HFFc6 (cell line): ENCODE measurements around the gene MUC5B. TPM values are rescaled to one million over a fixed set of nuclear protein-coding genes. Genes with fewer than 3 reads are reported as not detected.
"Not testable (repeated sequence)": the region's sequence is repeated elsewhere in the genome, so short reads cannot be mapped to it uniquely, and the experiment has no call there.

Source experiments
- DNase-seq: peaks from one replicate; pipeline ENCODE4 v3.0.0-alpha.2; 2018
- H3K27ac Mint-ChIP-seq: 2 replicates; pipeline ENCODE4 v1.8.0; 2020; ENCODE audit warnings: mild to moderate bottlenecking, mixed read lengths
- H3K27me3 Mint-ChIP-seq: 2 replicates; pipeline ENCODE4 v1.8.0; 2021; ENCODE audit warnings: mild to moderate bottlenecking, moderate library complexity, mixed read lengths; ENCODE audit not compliant: insufficient read depth
- H3K36me3 Mint-ChIP-seq: 2 replicates; pipeline ENCODE4 v1.8.0; 2021; ENCODE audit warnings: low read depth, mixed read lengths
- H3K4me1 Mint-ChIP-seq: 2 replicates; pipeline ENCODE4 v1.8.0; 2020; ENCODE audit warnings: low read depth, mixed read lengths
- H3K4me3 Mint-ChIP-seq: 2 replicates; pipeline ENCODE4 v1.8.0; 2020; ENCODE audit warnings: mild to moderate bottlenecking, moderate library complexity, mixed read lengths
- H3K9me3 Mint-ChIP-seq: 2 replicates; pipeline ENCODE4 v1.8.0; 2020; ENCODE audit warnings: mild to moderate bottlenecking, mixed read lengths
- CTCF ChIP-seq: fragments of 200-600 bp; sonication (generic); IDR thresholded peaks from 2 replicates; pipeline ENCODE4 v1.5.0; 2021; ENCODE audit warnings: antibody characterized with exemption, mild to moderate bottlenecking
- total RNA-seq, 6 experiments: library from RNA; stranded (reverse); fragmentation: NEBNext Ultra II Directional; extraction: Animal tissue kit (Norgen Biotek cat#: 25700); gene quantifications; 2 replicates in 1 of 6; 3 replicates in 5 of 6; pipeline ENCODE4 v1.2.3, GENCODE V29; 2021

MUC5B gene
- total RNA-seq, 6 experiments from 2014 or later, result not detected

GRCh38 chr11:1180171-1180570 lies 42.7 kb upstream of the MUC5B start:
- H3K36me3 Mint-ChIP-seq, result peaks cover 8% of the 10 kb centered on the region; the same call in 1 of the 2 replicates
- H3K4me3 Mint-ChIP-seq, result no peak overlapping the region
- peaks cover 13% of the 10 kb centered on the region for H3K9me3 Mint-ChIP-seq
- H3K4me1 Mint-ChIP-seq, result no peaks in the 10 kb centered on the region
- no peak overlapping the region for H3K27ac Mint-ChIP-seq
- no peak for TF ChIP-seq CTCF
- no peaks in the 10 kb centered on the region for H3K27me3 Mint-ChIP-seq
- DNase-seq, result no peak

- Mint-ChIP-seq H3K4me3 (no peak overlapping the region), H3K27ac (no peak overlapping the region), H3K9me3 (peaks cover 5% of the 10 kb centered on the region), H3K4me1 (no peaks in the 10 kb centered on the region), H3K27me3 (no peaks in the 10 kb centered on the region), H3K36me3 (no peaks in the 10 kb centered on the region)
- TF ChIP-seq CTCF, result no peak
- no peak for DNase-seq
Measured at GRCh38 chr11:1180947-1181391, 41.9 kb upstream of the MUC5B start.

GRCh38 chr11:1181420-1181819 lies 41.4 kb upstream of the MUC5B start:
- H3K9me3 Mint-ChIP-seq, result peaks cover 5% of the 10 kb centered on the region
- no peaks in the 10 kb centered on the region for H3K36me3 Mint-ChIP-seq
- no peaks in the 10 kb centered on the region for H3K27me3 Mint-ChIP-seq
- no peak for DNase-seq
- no peak overlapping the region for H3K4me3 Mint-ChIP-seq
- no peaks in the 10 kb centered on the region for H3K4me1 Mint-ChIP-seq
- no peak for TF ChIP-seq CTCF
- H3K27ac Mint-ChIP-seq, result no peak overlapping the region

- H3K36me3 Mint-ChIP-seq, result no peaks in the 10 kb centered on the region
- no peaks in the 10 kb centered on the region for H3K27me3 Mint-ChIP-seq
- H3K4me3 Mint-ChIP-seq, result no peak overlapping the region
- H3K27ac Mint-ChIP-seq, result no peak overlapping the region
- DNase-seq, result no peak
- H3K4me1 Mint-ChIP-seq, result no peaks in the 10 kb centered on the region
- H3K9me3 Mint-ChIP-seq, result peaks cover 5% of the 10 kb centered on the region
- no peak for TF ChIP-seq CTCF
Measured at GRCh38 chr11:1181853-1182535, 40.9 kb upstream of the MUC5B start.

GRCh38 chr11:1184139-1184538 lies 38.7 kb upstream of the MUC5B start:
- not testable (repeated sequence) for H3K9me3 Mint-ChIP-seq, H3K27ac Mint-ChIP-seq, DNase-seq, H3K27me3 Mint-ChIP-seq, H3K4me1 Mint-ChIP-seq, H3K4me3 Mint-ChIP-seq, H3K36me3 Mint-ChIP-seq

GRCh38 chr11:1188451-1189130 lies 34.3 kb upstream of the MUC5B start:
- H3K9me3 Mint-ChIP-seq, H3K4me3 Mint-ChIP-seq, DNase-seq, H3K4me1 Mint-ChIP-seq, H3K27me3 Mint-ChIP-seq, H3K36me3 Mint-ChIP-seq, H3K27ac Mint-ChIP-seq: not testable (repeated sequence)

GRCh38 chr11:1189816-1190215 lies 33.0 kb upstream of the MUC5B start:
- not testable (repeated sequence) for H3K4me1 Mint-ChIP-seq, H3K4me3 Mint-ChIP-seq, H3K9me3 Mint-ChIP-seq, H3K27me3 Mint-ChIP-seq, H3K36me3 Mint-ChIP-seq, H3K27ac Mint-ChIP-seq, DNase-seq

GRCh38 chr11:1191786-1192470 lies 30.9 kb upstream of the MUC5B start:
- H3K27ac Mint-ChIP-seq, DNase-seq, H3K36me3 Mint-ChIP-seq, H3K4me1 Mint-ChIP-seq, H3K9me3 Mint-ChIP-seq, H3K27me3 Mint-ChIP-seq, H3K4me3 Mint-ChIP-seq: not testable (repeated sequence)
